WTC11 (cell line): ENCODE results near the gene DCAF11. TPM values are rescaled to one million over a fixed set of nuclear protein-coding genes. Genes with fewer than 3 reads are reported as not detected.

Experiments used
- ATAC-seq: fragments of 200-7000 bp; cut with Tn5 transposase; 2 replicates; pipeline ENCODE4 v1.10.0; 2021; ENCODE audit warnings: mild to moderate bottlenecking, moderate library complexity
- CTCF ChIA-PET: fragments of 300-600 bp; sonication (Branson Sonifier 250); formaldehyde crosslinking; loops from one replicate; lab custom pipeline; 2021; ENCODE audit warnings: antibody characterized with exemption; lab: Charles Lee
- POLR2A ChIA-PET: fragments of 350-600 bp; sonication (Branson Sonifier 250); formaldehyde crosslinking; loops from one replicate; lab custom pipeline; 2021; ENCODE audit warnings: antibody characterized with exemption; lab: Charles Lee
- DNase-seq: peaks from one replicate; pipeline ENCODE4 v3.0.0; 2021; ENCODE audit warnings: low spot score
- H3K27ac Mint-ChIP-seq: 2 replicates; pipeline ENCODE4 v1.8.0; 2021; ENCODE audit warnings: mixed read lengths
- H3K27me3 Mint-ChIP-seq: 2 replicates; pipeline ENCODE4 v1.8.0; 2021; ENCODE audit warnings: low read depth, mild to moderate bottlenecking, moderate library complexity, mixed read lengths
- H3K36me3 Mint-ChIP-seq: 2 replicates; pipeline ENCODE4 v1.8.0; 2021; ENCODE audit warnings: mixed read lengths
- H3K4me1 Mint-ChIP-seq: 2 replicates; pipeline ENCODE4 v1.8.0; 2022; ENCODE audit warnings: mixed read lengths
- H3K4me3 Mint-ChIP-seq: 2 replicates; pipeline ENCODE4 v1.8.0; 2021; ENCODE audit warnings: mild to moderate bottlenecking, moderate library complexity, mixed read lengths
- H3K9me3 Mint-ChIP-seq: 2 replicates; pipeline ENCODE4 v1.8.0; 2021; ENCODE audit warnings: mixed read lengths
- AR ChIP-seq: fragments of 250-450 bp; sonication (Bioruptor Pico); IDR thresholded peaks from 2 replicates; pipeline ENCODE4 v1.9.0; 2021; ENCODE audit warnings: mild to moderate bottlenecking
- CREM ChIP-seq: sonication (generic); formaldehyde crosslinking; IDR thresholded peaks from 2 replicates; pipeline ENCODE4 v1.8.1; 2022; ENCODE audit warnings: mild to moderate bottlenecking, missing genetic modification reagents, moderate library complexity
- ELF4 ChIP-seq: sonication (generic); formaldehyde crosslinking; IDR thresholded peaks from 2 replicates; pipeline ENCODE4 v1.8.1; 2022; ENCODE audit warnings: low read depth, mild to moderate bottlenecking, moderate library complexity, missing genetic modification reagents
- EMX1 ChIP-seq: fragments of 250-450 bp; sonication (Bioruptor Pico); IDR thresholded peaks from 2 replicates; pipeline ENCODE4 v1.8.0; 2021; ENCODE audit warnings: mild to moderate bottlenecking
- FOXK1 ChIP-seq: sonication (generic); formaldehyde crosslinking; IDR thresholded peaks from 2 replicates; pipeline ENCODE4 v1.8.0; 2022; ENCODE audit warnings: mild to moderate bottlenecking, moderate library complexity, missing genetic modification reagents
- FOXP1 ChIP-seq: sonication (generic); formaldehyde crosslinking; IDR thresholded peaks from 2 replicates; pipeline ENCODE4 v1.8.0; 2022; ENCODE audit warnings: missing genetic modification reagents, mild to moderate bottlenecking, moderate library complexity, borderline replicate concordance
- GABPB1 ChIP-seq: sonication (generic); formaldehyde crosslinking; IDR thresholded peaks from 2 replicates; pipeline ENCODE4 v1.8.1; 2023; ENCODE audit warnings: mild to moderate bottlenecking, missing genetic modification reagents
- HMGA2 ChIP-seq: fragments of 250-450 bp; sonication (Bioruptor Pico); IDR thresholded peaks from 2 replicates; pipeline ENCODE4 v1.4.0; 2021; ENCODE audit warnings: mild to moderate bottlenecking, moderate library complexity
- IRF1 ChIP-seq: sonication (generic); formaldehyde crosslinking; IDR thresholded peaks from 2 replicates; pipeline ENCODE4 v1.8.0; 2023; ENCODE audit warnings: missing genetic modification reagents
- JAZF1 ChIP-seq: fragments of 250-450 bp; sonication (Bioruptor Pico); IDR thresholded peaks from 2 replicates; pipeline ENCODE4 v1.9.0; 2021; ENCODE audit warnings: moderate library complexity, mild to moderate bottlenecking, inconsistent platforms
- NFE2L1 ChIP-seq: sonication (generic); formaldehyde crosslinking; IDR thresholded peaks from 2 replicates; pipeline ENCODE4 v1.8.1; 2023; ENCODE audit warnings: missing genetic modification reagents
- NFYB ChIP-seq: sonication (generic); formaldehyde crosslinking; conservative IDR thresholded peaks from 2 replicates; pipeline ENCODE4 v1.8.0; 2022; ENCODE audit warnings: low read depth, missing genetic modification reagents
- NR2C2 ChIP-seq: sonication (generic); formaldehyde crosslinking; IDR thresholded peaks from 2 replicates; pipeline ENCODE4 v1.8.0; 2022; ENCODE audit warnings: mild to moderate bottlenecking, missing genetic modification reagents
- OVOL2 ChIP-seq: fragments of 250-450 bp; sonication (Bioruptor Pico); IDR thresholded peaks from 2 replicates; pipeline ENCODE4 v1.9.0; 2021; ENCODE audit warnings: mild to moderate bottlenecking, borderline replicate concordance
- PRRX2 ChIP-seq: fragments of 250-450 bp; sonication (Bioruptor Pico); IDR thresholded peaks from 2 replicates; pipeline ENCODE4 v1.8.0; 2021; ENCODE audit warnings: mild to moderate bottlenecking
- SMAD3 ChIP-seq: sonication (generic); formaldehyde crosslinking; IDR thresholded peaks from 2 replicates; pipeline ENCODE4 v1.8.0; 2022; ENCODE audit warnings: missing genetic modification reagents, mild to moderate bottlenecking, borderline replicate concordance
- SP1 ChIP-seq: sonication (generic); formaldehyde crosslinking; conservative IDR thresholded peaks from 2 replicates; pipeline ENCODE4 v1.8.1; 2022; ENCODE audit warnings: missing genetic modification reagents
- TEAD1 ChIP-seq: sonication (generic); formaldehyde crosslinking; IDR thresholded peaks from 2 replicates; pipeline ENCODE4 v1.8.0; 2022; ENCODE audit warnings: mild to moderate bottlenecking, missing genetic modification reagents
- TP53 ChIP-seq: sonication (generic); formaldehyde crosslinking; IDR thresholded peaks from 2 replicates; pipeline ENCODE4 v1.8.1; 2023; ENCODE audit warnings: mild to moderate bottlenecking, missing genetic modification reagents
- ZNF219 ChIP-seq: sonication (generic); formaldehyde crosslinking; IDR thresholded peaks from 2 replicates; pipeline ENCODE4 v1.8.0; 2023; ENCODE audit warnings: missing genetic modification reagents, mild to moderate bottlenecking, borderline replicate concordance
- ZNF396 ChIP-seq: fragments of 250-450 bp; sonication (Bioruptor Pico); IDR thresholded peaks from 2 replicates; pipeline ENCODE4 v1.8.0; 2021; ENCODE audit warnings: mild to moderate bottlenecking, moderate library complexity, borderline replicate concordance
- total RNA-seq: library from RNA; stranded (reverse); gene quantifications from 3 replicates; pipeline ENCODE4 v1.2.3, GENCODE V29; 2021
- TF ChIP-seq, protein P1 (sequence below): sonication (generic); formaldehyde crosslinking; IDR thresholded peaks from 2 replicates; pipeline ENCODE4 v1.8.1; 2023; ENCODE audit warnings: mild to moderate bottlenecking, moderate library complexity, missing genetic modification reagents
- TF ChIP-seq, protein P2 (sequence below): sonication (generic); formaldehyde crosslinking; IDR thresholded peaks from 2 replicates; pipeline ENCODE4 v1.8.1; 2023; ENCODE audit warnings: mild to moderate bottlenecking, missing genetic modification reagents
- TF ChIP-seq, protein P3 (sequence below): sonication (generic); formaldehyde crosslinking; IDR thresholded peaks from 2 replicates; pipeline ENCODE4 v1.8.1; 2023; ENCODE audit warnings: mild to moderate bottlenecking, missing genetic modification reagents, moderate library complexity
- TF ChIP-seq, protein P4 (sequence below): sonication (generic); formaldehyde crosslinking; IDR thresholded peaks from 2 replicates; pipeline ENCODE4 v1.8.0; 2022; ENCODE audit warnings: mild to moderate bottlenecking, missing genetic modification reagents
- TF ChIP-seq, protein P5 (sequence below): sonication (generic); formaldehyde crosslinking; IDR thresholded peaks from 2 replicates; pipeline ENCODE4 v1.8.0; 2022; ENCODE audit warnings: mild to moderate bottlenecking, missing genetic modification reagents
- TF ChIP-seq, protein P6 (sequence below): sonication (generic); formaldehyde crosslinking; IDR thresholded peaks from 2 replicates; pipeline ENCODE4 v1.8.0; 2023; ENCODE audit warnings: mild to moderate bottlenecking, missing genetic modification reagents

Gene DCAF11
- total RNA-seq, 1 experiment from 2014 or later: 73.6 TPM

GRCh38 chr14:24113801-24114531, 611 bp upstream of the DCAF11 start:
- ATAC-seq (peak; percentile 30), DNase-seq (peak; percentile 81)
- Mint-ChIP-seq H3K9me3 (no peaks in the 10 kb centered on the region), H3K27me3 (peaks cover 4% of the 10 kb centered on the region; the same call in 1 of the 2 replicates), H3K27ac (peak overlapping the region; percentile 99), H3K36me3 (peaks cover 24% of the 10 kb centered on the region), H3K4me3 (peak overlapping the region; percentile 99), H3K4me1 (peaks cover 18% of the 10 kb centered on the region)
- ChIA-PET POLR2A (interaction anchor here (0.6 to 3.3 kb wide), 19 partner anchors 8 to 99 kb away, joined by 3 to 44 read pairs (median 8); partner anchors contain the start of genes CARMIL3, CHMP4A, EMC9 and IPO4), CTCF (interaction anchor here (0.6 to 3.3 kb wide), 25 partner anchors 8 to 387 kb away, joined by 3 to 67 read pairs (median 6); partner anchors contain the start of genes CARMIL3, CHMP4A, CIDEB and DHRS4L2)
- TF ChIP-seq HMGA2 (CRISPR knock-in tag) (no peak), FOXP1 (CRISPR knock-in tag) (0 out of 2 replicates have a peak, but pooled peaks have one; percentile 29), TEAD1 (CRISPR knock-in tag) (peak; percentile 36; the same call in 1 of the 2 replicates), FOXK1 (CRISPR knock-in tag) (0 out of 2 replicates have a peak, but pooled peaks have one; percentile 23), OVOL2 (no peak), GABPB1 (CRISPR knock-in tag) (peak; percentile 94), TP53 (CRISPR knock-in tag) (no peak), SMAD3 (no peak), IRF1 (CRISPR knock-in tag) (no peak), NFYB (no peak), SP1 (no peak), NFE2L1 (CRISPR knock-in tag) (no peak; the same call in 1 of the 2 replicates), ZNF219 (no peak), PRRX2 (CRISPR knock-in tag) (no peak), ELF4 (CRISPR knock-in tag) (no peak), EMX1 (CRISPR knock-in tag) (no peak), CREM (CRISPR knock-in tag) (no peak), NR2C2 (CRISPR knock-in tag) (no peak), JAZF1 (CRISPR knock-in tag) (no peak), AR (no peak), ZNF396 (CRISPR knock-in tag) (no peak)
- TF ChIP-seq, protein P1, sequence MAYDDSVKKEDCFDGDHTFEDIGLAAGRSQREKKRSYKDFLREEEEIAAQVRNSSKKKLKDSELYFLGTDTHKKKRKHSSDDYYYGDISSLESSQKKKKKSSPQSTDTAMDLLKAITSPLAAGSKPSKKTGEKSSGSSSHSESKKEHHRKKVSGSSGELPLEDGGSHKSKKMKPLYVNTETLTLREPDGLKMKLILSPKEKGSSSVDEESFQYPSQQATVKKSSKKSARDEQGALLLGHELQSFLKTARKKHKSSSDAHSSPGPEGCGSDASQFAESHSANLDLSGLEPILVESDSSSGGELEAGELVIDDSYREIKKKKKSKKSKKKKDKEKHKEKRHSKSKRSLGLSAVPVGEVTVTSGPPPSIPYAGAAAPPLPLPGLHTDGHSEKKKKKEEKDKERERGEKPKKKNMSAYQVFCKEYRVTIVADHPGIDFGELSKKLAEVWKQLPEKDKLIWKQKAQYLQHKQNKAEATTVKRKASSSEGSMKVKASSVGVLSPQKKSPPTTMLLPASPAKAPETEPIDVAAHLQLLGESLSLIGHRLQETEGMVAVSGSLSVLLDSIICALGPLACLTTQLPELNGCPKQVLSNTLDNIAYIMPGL: peak; percentile 63
- TF ChIP-seq, protein P2, sequence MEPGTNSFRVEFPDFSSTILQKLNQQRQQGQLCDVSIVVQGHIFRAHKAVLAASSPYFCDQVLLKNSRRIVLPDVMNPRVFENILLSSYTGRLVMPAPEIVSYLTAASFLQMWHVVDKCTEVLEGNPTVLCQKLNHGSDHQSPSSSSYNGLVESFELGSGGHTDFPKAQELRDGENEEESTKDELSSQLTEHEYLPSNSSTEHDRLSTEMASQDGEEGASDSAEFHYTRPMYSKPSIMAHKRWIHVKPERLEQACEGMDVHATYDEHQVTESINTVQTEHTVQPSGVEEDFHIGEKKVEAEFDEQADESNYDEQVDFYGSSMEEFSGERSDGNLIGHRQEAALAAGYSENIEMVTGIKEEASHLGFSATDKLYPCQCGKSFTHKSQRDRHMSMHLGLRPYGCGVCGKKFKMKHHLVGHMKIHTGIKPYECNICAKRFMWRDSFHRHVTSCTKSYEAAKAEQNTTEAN: no peak
- TF ChIP-seq, protein P3, sequence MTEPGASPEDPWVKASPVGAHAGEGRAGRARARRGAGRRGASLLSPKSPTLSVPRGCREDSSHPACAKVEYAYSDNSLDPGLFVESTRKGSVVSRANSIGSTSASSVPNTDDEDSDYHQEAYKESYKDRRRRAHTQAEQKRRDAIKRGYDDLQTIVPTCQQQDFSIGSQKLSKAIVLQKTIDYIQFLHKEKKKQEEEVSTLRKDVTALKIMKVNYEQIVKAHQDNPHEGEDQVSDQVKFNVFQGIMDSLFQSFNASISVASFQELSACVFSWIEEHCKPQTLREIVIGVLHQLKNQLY (CRISPR knock-in tag): no peak
- TF ChIP-seq, protein P4, sequence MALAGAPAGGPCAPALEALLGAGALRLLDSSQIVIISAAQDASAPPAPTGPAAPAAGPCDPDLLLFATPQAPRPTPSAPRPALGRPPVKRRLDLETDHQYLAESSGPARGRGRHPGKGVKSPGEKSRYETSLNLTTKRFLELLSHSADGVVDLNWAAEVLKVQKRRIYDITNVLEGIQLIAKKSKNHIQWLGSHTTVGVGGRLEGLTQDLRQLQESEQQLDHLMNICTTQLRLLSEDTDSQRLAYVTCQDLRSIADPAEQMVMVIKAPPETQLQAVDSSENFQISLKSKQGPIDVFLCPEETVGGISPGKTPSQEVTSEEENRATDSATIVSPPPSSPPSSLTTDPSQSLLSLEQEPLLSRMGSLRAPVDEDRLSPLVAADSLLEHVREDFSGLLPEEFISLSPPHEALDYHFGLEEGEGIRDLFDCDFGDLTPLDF (CRISPR knock-in tag): no peak
- TF ChIP-seq, protein P5, sequence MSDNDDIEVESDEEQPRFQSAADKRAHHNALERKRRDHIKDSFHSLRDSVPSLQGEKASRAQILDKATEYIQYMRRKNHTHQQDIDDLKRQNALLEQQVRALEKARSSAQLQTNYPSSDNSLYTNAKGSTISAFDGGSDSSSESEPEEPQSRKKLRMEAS: peak; percentile 61; the same call in 1 of the 2 replicates
- TF ChIP-seq, protein P6, sequence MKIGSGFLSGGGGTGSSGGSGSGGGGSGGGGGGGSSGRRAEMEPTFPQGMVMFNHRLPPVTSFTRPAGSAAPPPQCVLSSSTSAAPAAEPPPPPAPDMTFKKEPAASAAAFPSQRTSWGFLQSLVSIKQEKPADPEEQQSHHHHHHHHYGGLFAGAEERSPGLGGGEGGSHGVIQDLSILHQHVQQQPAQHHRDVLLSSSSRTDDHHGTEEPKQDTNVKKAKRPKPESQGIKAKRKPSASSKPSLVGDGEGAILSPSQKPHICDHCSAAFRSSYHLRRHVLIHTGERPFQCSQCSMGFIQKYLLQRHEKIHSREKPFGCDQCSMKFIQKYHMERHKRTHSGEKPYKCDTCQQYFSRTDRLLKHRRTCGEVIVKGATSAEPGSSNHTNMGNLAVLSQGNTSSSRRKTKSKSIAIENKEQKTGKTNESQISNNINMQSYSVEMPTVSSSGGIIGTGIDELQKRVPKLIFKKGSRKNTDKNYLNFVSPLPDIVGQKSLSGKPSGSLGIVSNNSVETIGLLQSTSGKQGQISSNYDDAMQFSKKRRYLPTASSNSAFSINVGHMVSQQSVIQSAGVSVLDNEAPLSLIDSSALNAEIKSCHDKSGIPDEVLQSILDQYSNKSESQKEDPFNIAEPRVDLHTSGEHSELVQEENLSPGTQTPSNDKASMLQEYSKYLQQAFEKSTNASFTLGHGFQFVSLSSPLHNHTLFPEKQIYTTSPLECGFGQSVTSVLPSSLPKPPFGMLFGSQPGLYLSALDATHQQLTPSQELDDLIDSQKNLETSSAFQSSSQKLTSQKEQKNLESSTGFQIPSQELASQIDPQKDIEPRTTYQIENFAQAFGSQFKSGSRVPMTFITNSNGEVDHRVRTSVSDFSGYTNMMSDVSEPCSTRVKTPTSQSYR (CRISPR knock-in tag): no peak
